GM18951 (cell line): ENCODE results near the gene ZBTB7C.

ENCODE experiments used
- POLR2A ChIP-seq: IDR thresholded peaks from 4 replicates; pipeline ENCODE4 v1.6.1; 2011; ENCODE audit warnings: mild to moderate bottlenecking; ENCODE audit not compliant: insufficient read length, insufficient read depth; ENCODE audit errors: extremely low read depth
- in situ Hi-C: fragments of 300-500 bp; cut with MboI; formaldehyde crosslinking; loops from one replicate; pipeline ENCODE4 v1.12.0; 2022; ENCODE audit warnings: low sequenced_read_pairs, mixed read lengths, inconsistent platforms; ENCODE audit not compliant: unreplicated experiment

The ZBTB7C gene

DNA sequence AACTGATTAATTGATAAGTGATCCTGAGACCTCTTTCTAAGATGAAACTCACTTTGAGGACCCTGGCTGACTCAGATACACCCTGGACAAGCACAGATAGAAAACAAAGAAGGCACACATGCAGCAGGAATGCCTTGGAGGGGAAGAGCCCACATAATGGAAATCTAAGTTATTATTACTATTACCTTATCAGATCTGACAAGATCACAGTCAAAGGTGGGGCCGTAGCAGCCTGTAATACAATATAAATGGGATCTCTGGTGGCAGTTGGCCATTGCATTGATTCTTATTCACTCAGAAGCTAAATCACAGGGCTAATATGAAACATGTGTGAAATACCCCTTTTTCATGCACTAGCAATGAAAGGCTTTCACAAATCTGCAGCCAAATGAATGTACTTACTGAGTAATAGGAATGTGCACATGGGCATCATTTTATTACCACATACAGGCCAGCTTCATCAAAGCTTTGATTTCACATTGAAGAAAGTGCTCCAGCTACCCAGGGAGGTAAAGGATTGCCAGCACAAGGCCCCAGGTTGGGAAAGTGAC, 84.0 kb downstream of the ZBTB7C start:
- no peak for TF ChIP-seq POLR2A
- in situ Hi-C loops: no loop called here

DNA sequence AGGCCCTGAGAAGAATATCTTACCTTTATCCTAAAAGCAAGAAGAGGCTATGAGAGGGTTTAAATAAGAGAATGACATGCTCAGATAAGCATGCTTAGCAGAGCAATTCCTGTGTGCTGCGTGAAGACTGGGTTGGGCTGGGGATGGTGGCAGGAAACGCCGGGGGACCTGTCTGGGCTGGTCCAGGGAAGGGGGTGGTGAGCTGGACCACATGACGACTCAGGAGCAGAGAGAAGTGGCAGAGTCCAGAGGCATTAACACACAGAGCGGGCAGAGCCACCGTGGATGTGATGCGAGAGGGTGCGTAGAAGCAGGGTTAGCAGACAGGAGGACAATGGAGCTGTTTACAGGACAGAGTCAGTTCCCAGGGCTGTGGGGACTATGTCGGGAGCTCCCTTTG, 84.5 kb downstream of the ZBTB7C start:
- no peak for TF ChIP-seq POLR2A
- in situ Hi-C loops: no loop called here

DNA sequence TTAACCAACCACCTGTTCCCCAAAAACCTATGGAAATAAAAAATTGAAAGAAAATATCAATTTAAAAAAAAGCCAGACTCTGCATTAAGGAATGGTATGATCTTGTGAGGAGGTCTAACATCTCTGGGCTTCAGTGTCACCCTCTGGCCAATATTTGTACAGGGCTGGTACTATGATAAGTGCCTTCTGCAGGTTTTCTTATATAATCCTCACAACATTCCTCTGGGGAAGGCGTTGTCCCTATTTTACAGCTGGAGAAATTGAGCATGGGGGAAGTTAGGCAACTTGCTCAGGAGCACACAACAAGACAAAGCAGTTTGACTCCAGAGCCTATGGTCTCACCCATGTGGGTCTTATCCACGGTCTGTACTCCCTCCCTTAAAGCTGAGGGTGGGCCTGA, 86.0 kb downstream of the ZBTB7C start:
- in situ Hi-C loops: no loop called here
- TF ChIP-seq POLR2A: no peak

DNA sequence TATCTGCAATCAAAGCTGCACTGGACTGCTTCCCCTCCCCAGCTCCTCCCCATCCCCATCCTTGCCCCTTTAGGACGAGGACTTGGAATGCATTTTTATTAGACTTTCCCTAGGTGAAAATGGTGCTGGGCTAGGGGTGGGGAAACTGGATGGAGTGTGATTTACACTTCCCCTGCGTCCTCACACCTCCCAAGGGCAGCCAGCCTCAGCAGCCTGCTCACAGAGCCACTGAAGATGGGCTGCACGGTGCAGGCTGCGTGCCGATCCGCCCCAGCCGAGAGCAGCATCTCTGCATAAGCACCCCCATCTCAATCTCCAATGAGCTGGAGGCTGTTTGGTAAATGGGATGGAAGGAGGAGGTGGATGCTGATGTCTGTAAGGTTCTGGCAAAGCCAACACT, 87.6 kb downstream of the ZBTB7C start:
- in situ Hi-C loops: no loop called here
- TF ChIP-seq POLR2A: no peak

DNA sequence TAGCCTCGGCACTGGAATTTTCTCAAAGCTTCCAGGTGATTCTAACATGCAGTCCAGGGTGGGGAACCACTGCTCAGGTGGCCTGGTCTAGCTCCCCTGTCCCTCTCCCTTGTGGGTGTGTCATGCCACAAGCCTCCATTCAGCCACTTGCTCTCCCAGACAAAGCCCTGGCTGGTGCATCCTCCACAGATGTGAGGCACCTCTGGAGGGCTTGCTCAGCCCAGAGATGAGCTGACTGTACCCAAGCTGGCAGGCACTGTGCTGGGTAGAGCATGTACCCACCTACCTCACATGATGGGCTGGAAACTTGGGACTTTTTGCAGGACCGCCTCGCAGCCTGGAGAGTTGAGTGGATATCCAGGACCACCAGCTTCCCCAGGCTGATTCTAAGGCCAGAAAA, 88.1 kb downstream of the ZBTB7C start:
- no peak for TF ChIP-seq POLR2A
- in situ Hi-C loops: no loop called here

DNA sequence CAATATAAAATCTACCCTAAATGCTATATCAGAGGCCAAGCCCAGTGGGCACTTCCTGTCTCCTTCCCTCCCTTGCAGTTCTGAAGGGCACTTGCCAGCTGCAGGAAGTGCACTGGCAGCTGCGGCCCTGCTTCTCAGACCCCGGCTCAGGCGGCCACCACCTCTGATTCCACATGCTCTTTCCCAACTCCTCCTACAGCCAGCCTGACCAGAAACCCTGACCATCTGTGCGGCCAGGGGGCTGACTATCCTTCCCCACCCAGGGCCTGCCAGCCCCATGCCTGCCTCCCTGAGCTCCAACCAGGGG, 88.6 kb downstream of the ZBTB7C start:
- no peak for TF ChIP-seq POLR2A
- in situ Hi-C loops: no loop called here

DNA sequence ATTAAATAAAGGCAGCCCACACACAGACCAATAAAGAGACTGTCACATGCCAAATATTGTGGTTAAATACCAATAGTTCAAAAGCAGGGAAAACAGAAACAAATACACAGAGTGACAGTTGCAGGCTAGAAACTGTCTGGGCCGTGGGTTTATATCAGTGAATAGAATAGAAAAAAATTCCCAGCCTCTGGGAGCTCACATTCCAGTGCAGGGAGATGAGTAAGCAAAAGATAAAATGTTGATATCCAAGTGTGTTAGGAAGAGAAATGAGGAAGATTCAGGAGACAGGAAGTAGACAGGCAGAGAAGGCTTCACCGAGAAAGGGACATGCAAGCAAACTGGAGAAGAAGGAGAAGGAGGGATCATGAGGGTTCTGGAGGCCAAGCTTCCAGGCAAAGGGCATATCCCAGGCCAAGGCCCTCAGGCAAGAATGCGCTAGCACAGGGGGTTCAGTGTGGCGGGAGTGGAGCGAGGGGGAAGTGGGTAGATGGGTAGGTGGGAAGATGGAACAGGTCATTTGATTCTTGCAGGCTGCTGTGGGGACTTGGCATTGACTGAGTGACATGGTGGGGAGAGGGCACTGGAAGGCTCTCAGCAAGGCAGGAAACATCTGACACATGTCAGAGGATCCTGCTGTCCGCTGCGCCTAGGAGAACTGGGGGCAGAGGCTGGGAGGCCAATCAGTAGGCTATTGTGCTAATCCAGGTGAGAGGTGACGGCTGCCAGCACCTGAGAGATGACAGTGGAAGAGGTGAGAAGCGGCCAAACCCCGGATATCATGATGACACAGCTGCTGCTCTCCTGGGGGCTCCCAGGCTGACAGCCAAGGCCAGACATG, 89.2 kb downstream of the ZBTB7C start:
- in situ Hi-C loops: no loop called here
- no peak for TF ChIP-seq POLR2A

DNA sequence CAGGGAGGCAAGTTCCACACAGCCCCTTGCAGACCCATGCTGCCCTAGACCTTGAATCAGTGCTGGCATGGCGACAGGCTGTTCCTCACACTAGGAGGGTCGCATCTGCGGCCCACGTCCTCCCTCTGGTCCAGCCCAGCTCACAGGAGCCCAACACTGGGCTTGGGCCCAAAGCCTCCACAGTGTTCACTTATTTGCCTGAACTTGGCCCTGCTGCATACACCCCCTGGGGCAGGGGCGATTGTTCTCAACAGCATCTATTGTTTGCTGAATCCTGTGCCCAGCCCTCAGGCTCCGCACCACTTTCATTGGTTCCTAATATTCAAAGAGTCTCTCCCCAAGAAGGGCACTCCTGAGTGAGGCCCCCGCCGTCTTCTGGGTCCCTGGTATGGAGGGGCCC, 90.7 kb downstream of the ZBTB7C start:
- no peak for TF ChIP-seq POLR2A
- in situ Hi-C loops: no loop called here

DNA sequence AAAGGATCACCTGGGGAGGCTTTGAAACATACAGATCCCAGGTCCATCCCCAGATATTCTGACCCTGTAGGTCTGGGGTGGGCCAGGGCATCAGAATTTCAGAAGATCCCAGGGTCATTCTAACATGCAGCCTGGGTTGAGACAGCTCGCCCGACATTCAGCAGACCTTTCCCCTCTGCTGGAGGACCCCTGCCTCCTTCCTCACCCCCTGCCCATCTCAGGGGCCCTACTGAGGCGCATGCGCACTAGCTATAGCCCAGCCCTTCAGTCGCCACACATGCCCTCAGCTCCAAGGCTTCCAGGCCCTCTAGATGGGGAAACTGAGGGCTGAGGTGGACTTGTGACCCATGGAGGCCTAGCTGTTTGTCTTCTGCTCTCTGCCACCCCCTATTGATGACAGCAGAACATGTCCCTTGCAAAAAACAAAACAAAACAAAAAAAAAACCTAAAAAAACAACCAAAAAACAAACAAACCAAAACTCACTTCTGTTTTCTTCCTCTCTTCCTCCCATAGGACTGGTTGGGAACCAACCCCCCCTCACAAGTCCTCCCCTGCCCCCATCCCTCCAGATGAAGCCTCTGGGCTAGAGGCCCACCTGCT, 91.3 kb downstream of the ZBTB7C start:
- in situ Hi-C loops: no loop called here
- TF ChIP-seq POLR2A: no peak

DNA sequence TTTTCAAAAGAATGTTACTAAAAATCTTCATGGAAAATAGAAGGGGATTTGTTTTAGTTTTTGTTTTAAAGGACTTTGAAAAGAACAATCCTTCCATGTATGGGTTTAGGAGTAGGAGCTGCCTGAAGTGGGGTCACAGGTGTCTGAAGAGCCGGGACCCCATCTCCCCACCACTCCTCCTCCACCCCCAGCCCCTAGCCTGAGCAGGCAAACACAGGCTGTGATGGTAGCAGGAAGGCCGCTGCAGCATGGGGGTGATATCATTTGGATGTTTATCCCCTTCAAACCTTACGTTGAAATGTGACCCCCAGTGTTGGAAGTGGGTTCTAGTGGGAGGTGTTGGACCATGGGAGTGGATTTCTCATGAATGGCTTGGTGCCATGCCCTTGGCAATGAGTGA, 93.0 kb downstream of the ZBTB7C start:
- in situ Hi-C loops: no loop called here
- no peak for TF ChIP-seq POLR2A

DNA sequence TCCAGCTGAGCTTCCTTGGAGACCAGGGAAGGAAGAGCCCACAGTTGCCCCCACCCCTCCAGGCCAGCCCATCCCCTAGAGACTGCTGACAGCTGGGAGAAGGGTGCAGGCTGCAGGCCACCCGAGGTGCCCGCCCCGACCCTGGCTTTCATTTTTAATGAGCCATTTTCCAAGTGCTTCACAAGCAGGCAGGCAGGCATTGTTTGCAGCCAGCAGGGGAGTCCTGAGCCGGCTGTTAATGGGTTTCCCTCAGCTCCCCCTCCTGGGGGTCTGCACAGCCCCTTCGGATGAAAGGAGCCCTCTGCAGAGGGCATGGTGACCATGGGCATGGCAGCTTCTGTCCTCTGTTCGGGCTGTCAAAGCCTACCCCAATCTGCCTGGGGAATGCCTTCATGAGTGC, 94.5 kb downstream of the ZBTB7C start:
- in situ Hi-C loops: no loop called here
- TF ChIP-seq POLR2A: no peak

DNA sequence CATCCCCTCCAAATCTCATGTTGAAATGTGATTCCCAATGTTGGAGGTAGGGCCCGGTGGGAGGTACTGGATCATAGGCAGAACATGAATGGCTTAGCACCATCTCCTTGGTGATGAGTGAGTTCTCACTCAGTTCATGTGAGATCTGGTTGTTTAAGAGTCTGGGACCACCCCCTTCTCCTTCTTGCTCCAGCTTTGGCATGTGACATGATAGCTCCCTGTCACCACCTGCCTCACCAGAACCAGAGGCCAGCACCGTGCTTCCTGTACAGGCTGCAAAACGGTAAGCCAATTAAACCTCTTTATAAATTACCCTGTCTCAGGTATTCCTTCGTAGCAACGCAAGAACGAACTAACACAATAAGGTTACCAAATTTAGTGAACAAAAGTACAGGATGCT, 95.4 kb downstream of the ZBTB7C start:
- in situ Hi-C loops: no loop called here
- no peak for TF ChIP-seq POLR2A

DNA sequence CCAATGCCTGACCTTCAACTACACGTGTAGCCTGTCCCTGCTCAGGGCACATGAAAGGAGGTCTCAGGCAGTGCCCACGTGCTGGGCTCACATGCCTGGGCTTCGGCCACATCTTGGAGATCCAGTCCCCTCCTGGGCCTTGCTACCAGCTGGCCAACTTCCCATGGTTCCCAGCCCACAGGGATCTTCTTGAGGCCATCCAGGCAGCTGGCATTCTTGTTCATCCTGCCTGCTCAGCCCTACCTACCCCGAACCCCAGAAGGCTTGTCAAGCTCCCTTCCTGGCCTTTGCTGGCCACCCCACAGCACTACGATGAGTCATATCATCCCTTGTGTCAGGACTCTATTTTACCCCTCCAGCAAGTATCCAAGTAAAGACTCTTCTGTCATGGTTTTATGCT, 97.1 kb downstream of the ZBTB7C start:
- in situ Hi-C loops: no loop called here

DNA sequence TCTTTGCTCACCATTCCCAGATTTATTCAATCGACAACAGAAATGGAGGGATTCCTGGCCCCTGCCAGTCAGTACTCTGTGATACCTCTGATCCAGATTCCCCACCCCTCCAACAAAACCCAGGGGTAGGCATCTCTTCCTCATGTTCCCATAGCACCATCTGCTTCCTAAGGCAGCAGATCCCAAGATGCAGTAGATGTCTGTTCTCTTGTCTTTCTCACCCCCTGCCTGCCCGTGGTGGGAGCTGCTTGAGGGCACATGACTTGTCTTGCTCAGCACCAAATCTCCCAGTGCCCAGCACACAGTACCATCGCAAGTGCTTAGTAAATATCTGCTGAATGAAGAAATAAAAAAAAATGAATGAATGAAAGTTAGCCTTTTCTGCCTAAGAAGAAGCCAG, 98.2 kb downstream of the ZBTB7C start:
- no peak for TF ChIP-seq POLR2A
- in situ Hi-C loops: no loop called here

More for the DNA sequence above, 97.1 kb downstream of the ZBTB7C start:
- TF ChIP-seq POLR2A: no peak
